OCI-LY7 (cell line): ENCODE data around the gene NAV1. TPM values are rescaled to one million over a fixed set of nuclear protein-coding genes. Genes with fewer than 3 reads are reported as not detected.
A peak's percentile ranks its signal among the peaks of the same experiment; 100 is the strongest.

Experiments used
- BruUV-seq: library from RNA; stranded (reverse); fragments of 400-500 nt; replicated peaks from 2 replicates; lab custom pipeline; 2021; lab: Mats Ljungman, UMichigan
- CTCF ChIA-PET: fragments of 300-600 bp; sonication (Branson Sonifier 250); formaldehyde crosslinking; loops from one replicate; lab custom pipeline; 2022; ENCODE audit warnings: antibody characterized with exemption; ENCODE audit not compliant: unreplicated experiment; lab: Charles Lee
- POLR2A ChIA-PET: fragments of 300-600 bp; sonication (Branson Sonifier 250); formaldehyde crosslinking; loops from one replicate; lab custom pipeline; 2022; ENCODE audit warnings: antibody characterized with exemption; lab: Charles Lee
- DNase-seq: peaks from one replicate; pipeline ENCODE4 v3.0.0-alpha.2; 2015; ENCODE audit warnings: low spot score
- H2AFZ ChIP-seq: fragments of 200-600 bp; sonication (generic), shearing (Covaris generic); 2 replicates; pipeline ENCODE4 v1.6.1; 2014; ENCODE audit warnings: mild to moderate bottlenecking, antibody characterized with exemption, low read length, moderate library complexity
- H3K27ac ChIP-seq: fragments of 200-600 bp; sonication (generic); 2 replicates; pipeline ENCODE4 v1.5.1; 2014; ENCODE audit warnings: mixed run types, low read depth, mild to moderate bottlenecking, moderate library complexity, low read length, inconsistent platforms; ENCODE audit not compliant: poor library complexity, severe bottlenecking
- H3K36me3 ChIP-seq: fragments of 200-600 bp; sonication (generic); 2 replicates; pipeline ENCODE4 v1.6.1; 2014; ENCODE audit warnings: mild to moderate bottlenecking, antibody characterized with exemption, low read length, moderate library complexity, mixed read lengths; ENCODE audit not compliant: insufficient read depth
- H3K4me1 ChIP-seq: fragments of 200-600 bp; sonication (generic); 2 replicates; pipeline ENCODE4 v1.5.1; 2014; ENCODE audit warnings: mild to moderate bottlenecking, low read length; ENCODE audit not compliant: insufficient read depth, poor library complexity, severe bottlenecking
- H3K4me2 ChIP-seq: fragments of 200-600 bp; sonication (generic); 2 replicates; pipeline ENCODE4 v1.6.1; 2014; ENCODE audit warnings: mild to moderate bottlenecking, low read length
- H3K4me3 ChIP-seq: fragments of 200-600 bp; sonication (generic); 2 replicates; pipeline ENCODE4 v1.5.1; 2014; ENCODE audit warnings: mild to moderate bottlenecking, low read depth, low read length; ENCODE audit not compliant: poor library complexity, severe bottlenecking
- H3K79me2 ChIP-seq: fragments of 200-600 bp; sonication (generic); 2 replicates; pipeline ENCODE4 v1.6.1; 2016; ENCODE audit warnings: low read depth, mild to moderate bottlenecking, low read length, moderate library complexity, mixed read lengths; ENCODE audit not compliant: insufficient read depth
- H3K9me2 ChIP-seq: fragments of 200-600 bp; sonication (generic); 2 replicates; pipeline ENCODE4 v1.6.1; 2016; ENCODE audit warnings: mild to moderate bottlenecking, low read length, mixed read lengths; ENCODE audit not compliant: insufficient read depth
- H3K9me3 ChIP-seq: fragments of 200-600 bp; sonication (generic); 2 replicates; pipeline ENCODE4 v1.6.1; 2014; ENCODE audit warnings: mild to moderate bottlenecking, mixed run types, low read length, mixed read lengths
- H4K20me1 ChIP-seq: fragments of 200-600 bp; sonication (generic); 2 replicates; pipeline ENCODE4 v1.6.1; 2014; ENCODE audit warnings: mild to moderate bottlenecking, antibody characterized with exemption, low read length, moderate library complexity, mixed read lengths; ENCODE audit not compliant: insufficient read depth
- CTCF ChIP-seq: fragments of 200-600 bp; sonication (generic); conservative IDR thresholded peaks from 2 replicates; pipeline ENCODE4 v1.5.1; 2014; ENCODE audit warnings: mild to moderate bottlenecking, antibody characterized with exemption, low read length, moderate library complexity, mixed read lengths
- EZH2phosphoT487 ChIP-seq: fragments of 200-600 bp; sonication (generic); IDR thresholded peaks from 2 replicates; pipeline ENCODE4 v1.6.1; 2018; ENCODE audit warnings: low read depth, borderline replicate concordance, mild to moderate bottlenecking, mixed run types, antibody characterized with exemption, low read length, moderate library complexity, mixed read lengths
- intact Hi-C: fragments of 100-400 bp; cut with micrococcal nuclease; formaldehyde crosslinking; loops from one replicate; pipeline ENCODE4 v1.10.0; 2022; ENCODE audit not compliant: unreplicated experiment
- total RNA-seq, 2 experiments: library from RNA; depleted of rRNA in 1 of 2; stranded (reverse); fragments of >200 nt in 1 of 2; shearing (Covaris generic) in 1 of 2; gene quantifications; 2 replicates each; pipeline ENCODE4 v1.2.3, GENCODE V29; 2014 to 2022

Gene NAV1
- total RNA-seq, 2 experiments from 2014 or later: 4.2 to 20.7 TPM

- Histone ChIP-seq H3K9me3 (no peaks in the 10 kb centered on the region), H3K4me1 (no peaks in the 10 kb centered on the region), H3K36me3 (no peaks in the 10 kb centered on the region), H2AFZ (no peak overlapping the region), H3K79me2 (no peaks in the 10 kb centered on the region), H3K4me2 (no peak overlapping the region), H3K4me3 (no peak overlapping the region), H4K20me1 (no peaks in the 10 kb centered on the region), H3K27ac (no peak overlapping the region), H3K9me2 (no peaks in the 10 kb centered on the region)
- POLR2A ChIA-PET: interaction anchor here (0.5 kb wide), 2 partner anchors 9 to 51 kb away, joined by 3 read pairs; no protein-coding TSS in a partner anchor
- intact Hi-C loops: no loop called here
- CTCF ChIA-PET: interaction anchor here (0.8 kb wide), 1 partner anchor 28 kb away, joined by 4 read pairs; no protein-coding TSS in a partner anchor
- TF ChIP-seq CTCF (no peak), EZH2phosphoT487 (no peak)
- no TSS peak for BruUV-seq
- no peak for DNase-seq
Measured at GRCh38 chr1:201570181-201570885, 31.4 kb downstream of the NAV1 start.

GRCh38 chr1:201570886-201571624 lies 32.1 kb downstream of the NAV1 start:
- BruUV-seq: no TSS peak
- H3K27ac ChIP-seq: no peak overlapping the region
- POLR2A ChIA-PET: interaction anchor here (0.5 kb wide), 1 partner anchor 9 kb away, joined by 3 read pairs; no protein-coding TSS in a partner anchor

More at GRCh38 chr1:201570886-201571624, 32.1 kb downstream of the NAV1 start:
- CTCF ChIA-PET: interaction anchor here (0.8 kb wide), 1 partner anchor 27 kb away, joined by 4 read pairs; no protein-coding TSS in a partner anchor
- Histone ChIP-seq H2AFZ (no peak overlapping the region), H3K4me2 (no peak overlapping the region), H3K9me2 (no peaks in the 10 kb centered on the region), H3K4me3 (no peak overlapping the region), H3K4me1 (no peaks in the 10 kb centered on the region), H3K79me2 (no peaks in the 10 kb centered on the region), H4K20me1 (no peaks in the 10 kb centered on the region), H3K9me3 (no peaks in the 10 kb centered on the region), H3K36me3 (no peaks in the 10 kb centered on the region)
- DNase-seq: peak; percentile 18
- intact Hi-C loops: no loop called here
- TF ChIP-seq EZH2phosphoT487 (no peak), CTCF (no peak)
